H1 (cell line): Measurements from ENCODE around the gene ZMYND12. TPM values are rescaled to one million over a fixed set of nuclear protein-coding genes. Genes with fewer than 3 reads are reported as not detected.

Source experiments
- BACH1 ChIP-seq: IDR thresholded peaks from 2 replicates; pipeline ENCODE4 v1.6.1; 2012; ENCODE audit warnings: low read length, improper control_type of control experiment
- CHD7 ChIP-seq: fragments of 300-600 bp; sonication (generic); IDR thresholded peaks from 2 replicates; pipeline ENCODE4 v1.7.1; 2012; ENCODE audit warnings: low read length, moderate library complexity, mild to moderate bottlenecking, inconsistent platforms; ENCODE audit not compliant: insufficient replicate concordance
- CTCF ChIP-seq, 3 experiments: IDR thresholded peaks; 1 replicate in 2 of 3; 2 replicates in 1 of 3; pipeline versions ENCODE4 v1.5.1 to v1.6.1; 2011; ENCODE audit warnings: low read length in 3 of 3, mild to moderate bottlenecking in 3 of 3, inconsistent platforms in 2 of 3, low read depth in 1 of 3, moderate library complexity in 1 of 3; ENCODE audit not compliant: insufficient read depth in 1 of 3; ENCODE audit errors: control extremely low read depth in 1 of 3
- EGR1 ChIP-seq: IDR thresholded peaks from 2 replicates; pipeline ENCODE4 v1.6.1; 2011; ENCODE audit warnings: low read depth, low read length, borderline replicate concordance
- KDM4A ChIP-seq: IDR thresholded peaks from one replicate; pipeline ENCODE4 v1.7.1; 2012; ENCODE audit warnings: low read depth, mild to moderate bottlenecking, moderate library complexity, low read length, inconsistent platforms; ENCODE audit not compliant: severe bottlenecking
- RBBP5 ChIP-seq: IDR thresholded peaks from 2 replicates; pipeline ENCODE4 v1.7.1; 2012; ENCODE audit warnings: low read depth, mild to moderate bottlenecking, inconsistent platforms, low read length, moderate library complexity, borderline replicate concordance
- SP1 ChIP-seq: IDR thresholded peaks from 2 replicates; pipeline ENCODE4 v1.6.1; 2011; ENCODE audit warnings: low read depth, low read length
- polyA plus RNA-seq, 7 experiments: library from polyadenylated mRNA; depleted of rRNA in 3 of 7; stranded (reverse) in 5 of 7; unstranded in 2 of 7; fragments of >200 nt in 5 of 7; fragments of 200-250 nt in 2 of 7; gene quantifications; 1 replicate in 5 of 7; 2 replicates in 1 of 7; 4 replicates in 1 of 7; pipeline versions ENCODE4 v1.2.1 to v1.2.3, GENCODE V29; 2011 to 2013; ENCODE audit warnings: missing spikeins in 2 of 7, mixed read lengths in 2 of 7
- total RNA-seq: library from RNA; stranded (reverse); fragmentation: NEBNext Ultra II Directional; extraction: Animal tissue kit (Norgen Biotek cat#: 25700); gene quantifications from 2 replicates; pipeline ENCODE4 v1.2.1, GENCODE V29; 2021

ZMYND12 gene
- total and polyA plus RNA-seq, 2 of the 8 experiments (the other 6 are each of a cell fraction or from before 2014, with no cell fraction given), result 0.62 TPM; not detected in 1

GRCh38 chr1:42456010-42456753 is at the start of gene ZMYND12, which contains the start of gene PPCS (continued):
- peak; percentile 85 for TF ChIP-seq KDM4A
- TF ChIP-seq EGR1, result peak; percentile 71
- TF ChIP-seq CTCF (IDR thresholded peaks at IDR 0.05; ENCODE audit: control extremely low read depth in 1 of 3, insufficient read depth in 1 of 3, low read depth in 1 of 3, low read length in 3 of 3), result no peak
- TF ChIP-seq SP1, result no peak
- TF ChIP-seq BACH1, result peak; percentile 31; the same call in 1 of the 2 replicates
- TF ChIP-seq CHD7, result no peak
- peak; percentile 38; the same call in 1 of the 2 replicates for TF ChIP-seq RBBP5
